ENCODE results near the gene TRAPPC2L. TPM values are rescaled to one million over a fixed set of nuclear protein-coding genes. Genes with fewer than 3 reads are reported as not detected.

Gene TRAPPC2L
- total and polyA plus RNA-seq, 10 donors = 28.9 to 87.5 (median 41.7) TPM

- intact Hi-C loops (cut with DNase I; ENCODE audit: low total_unique reads) = no loop called here
Observed at GRCh38 chr16:88830258-88830657, 26.7 kb upstream of the TRAPPC2L start.

GRCh38 chr16:88830783-88831182, 26.1 kb upstream of the TRAPPC2L start:
- Histone ChIP-seq H3K36me3 (peaks cover 0 to 83% (median 34%) of the 10 kb centered on the region in 6 donors), H3K9me3 (no peaks in the 10 kb centered on the region), H3K4me3 (no peak overlapping the region), H3K4me1 (no peaks in the 10 kb centered on the region), H3K27ac (no peak overlapping the region), H3K27me3 (replicated peaks in 1 of 7) (no peaks in the 10 kb centered on the region)
- intact Hi-C loops (cut with DNase I; ENCODE audit: low total_unique reads) = no loop called here
- WGBS, 5 donors = 86 to 94% (median 92%) methylated on average over 8 to 14 of the region's 14 CpGs
- no peak for DNase-seq
- TF ChIP-seq CTCF (IDR thresholded peaks at IDR 0.05 in 8 of 11, conservative IDR thresholded peaks at IDR 0.05 in 3 of 11) = no peak
- TF ChIP-seq POLR2AphosphoS5 (IDR thresholded peaks at IDR 0.05) = no peak
- TF ChIP-seq POLR2A (IDR thresholded peaks at IDR 0.05) = no peak

More at GRCh38 chr16:88830258-88830657, 26.7 kb upstream of the TRAPPC2L start:
- H3K27me3 ChIP-seq (replicated peaks in 1 of 7) = no peaks in the 10 kb centered on the region
- no peak for DNase-seq
- no peak for TF ChIP-seq POLR2AphosphoS5 (IDR thresholded peaks at IDR 0.05)
- no peak for TF ChIP-seq CTCF (IDR thresholded peaks at IDR 0.05 in 8 of 11, conservative IDR thresholded peaks at IDR 0.05 in 3 of 11)
- H3K27ac ChIP-seq = no peak overlapping the region
- no peaks in the 10 kb centered on the region for H3K4me1 ChIP-seq
- WGBS, 5 donors = 77 to 88% (median 82%) methylated on average over 11 of the region's 11 CpGs
- no peak overlapping the region for H3K4me3 ChIP-seq
- no peaks in the 10 kb centered on the region for H3K9me3 ChIP-seq
- H3K36me3 ChIP-seq = peaks cover 0 to 83% (median 32%) of the 10 kb centered on the region in 6 donors

- intact Hi-C loops (cut with DNase I; ENCODE audit: low total_unique reads) = no loop called here
- no peaks in the 10 kb centered on the region for H3K9me3 ChIP-seq
- H3K4me1 ChIP-seq = no peaks in the 10 kb centered on the region
- H3K4me3 ChIP-seq = no peak overlapping the region
- DNase-seq = no peak
- TF ChIP-seq POLR2AphosphoS5 (IDR thresholded peaks at IDR 0.05) (peak in 2 of 3 donors; percentile 21 to 65), CTCF (IDR thresholded peaks at IDR 0.05 in 8 of 11, conservative IDR thresholded peaks at IDR 0.05 in 3 of 11) (no peak), POLR2A (IDR thresholded peaks at IDR 0.05) (no peak)
- H3K36me3 ChIP-seq = peaks cover 0 to 79% (median 32%) of the 10 kb centered on the region in 6 donors
- H3K27ac ChIP-seq = no peak overlapping the region
- no peaks in the 10 kb centered on the region for H3K27me3 ChIP-seq (replicated peaks in 1 of 7)
- WGBS, 5 donors = 81 to 91% (median 89%) methylated on average over 13 of the region's 13 CpGs
Observed at GRCh38 chr16:88831838-88832237, 25.1 kb upstream of the TRAPPC2L start.

- Histone ChIP-seq H3K27me3 (replicated peaks in 1 of 7) (no peaks in the 10 kb centered on the region), H3K27ac (no peak overlapping the region), H3K9me3 (no peaks in the 10 kb centered on the region), H3K4me1 (no peaks in the 10 kb centered on the region), H3K36me3 (peaks cover 0 to 79% (median 25%) of the 10 kb centered on the region in 6 donors), H3K4me3 (no peak overlapping the region)
- no peak for DNase-seq
- intact Hi-C loops (cut with DNase I; ENCODE audit: low total_unique reads) = no loop called here
- WGBS, 5 donors = 92 to 98% (median 95%) methylated on average over 13 of the region's 13 CpGs
- no peak for TF ChIP-seq CTCF (IDR thresholded peaks at IDR 0.05 in 8 of 11, conservative IDR thresholded peaks at IDR 0.05 in 3 of 11)
Observed at GRCh38 chr16:88833086-88833485, 23.8 kb upstream of the TRAPPC2L start.
